ENCODE results near the gene HYAL1. TPM values are rescaled to one million over a fixed set of nuclear protein-coding genes. Genes with fewer than 3 reads are reported as not detected.

The HYAL1 gene
- total RNA-seq, 1 experiment from 2014 or later: 0.18 TPM

- no peak overlapping the region for H3K27ac ChIP-seq
- H3K9me3 ChIP-seq (replicated peaks): no peaks in the 10 kb centered on the region
- no peak for DNase-seq (ENCODE audit: low read depth in 1 of 2, low spot score in 2 of 2)
- H3K36me3 ChIP-seq: peaks cover 45% of the 10 kb centered on the region
- H3K4me1 ChIP-seq (replicated peaks): peaks cover 22% of the 10 kb centered on the region
- no peak overlapping the region for H3K4me3 ChIP-seq
- no peaks in the 10 kb centered on the region for H3K27me3 ChIP-seq (replicated peaks)
Observed at GRCh38 chr3:50326182-50326541, 22.8 kb upstream of the HYAL1 start.

- DNase-seq (ENCODE audit: low read depth in 1 of 2, low spot score in 2 of 2): no peak
- no peak overlapping the region for H3K4me3 ChIP-seq
- H3K36me3 ChIP-seq: peaks cover 43% of the 10 kb centered on the region
- H3K9me3 ChIP-seq (replicated peaks): no peaks in the 10 kb centered on the region
- no peak overlapping the region for H3K27ac ChIP-seq
- H3K4me1 ChIP-seq (replicated peaks): peaks cover 24% of the 10 kb centered on the region
- H3K27me3 ChIP-seq (replicated peaks): no peaks in the 10 kb centered on the region
Observed at GRCh38 chr3:50325497-50326181, 22.3 kb upstream of the HYAL1 start.

DNA sequence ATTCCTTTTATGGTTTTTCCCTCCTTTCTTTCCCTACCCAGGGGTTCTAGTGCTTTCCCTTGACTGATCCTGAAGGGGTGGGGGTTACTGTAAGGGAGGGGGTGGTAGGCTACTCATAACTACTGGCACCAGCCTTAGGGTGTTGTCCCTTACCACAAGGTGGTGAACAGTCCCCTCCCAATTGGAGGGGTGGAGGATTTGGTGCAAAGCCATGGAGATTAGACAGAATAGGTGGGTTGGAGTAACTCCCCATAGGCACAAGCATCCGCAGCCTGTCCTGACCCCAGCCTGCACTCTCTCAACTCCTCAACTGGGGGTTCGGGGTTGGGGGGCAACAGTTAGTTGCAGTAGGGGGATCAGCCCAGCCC is 21.7 kb upstream of the HYAL1 start:
- H3K9me3 ChIP-seq (replicated peaks): no peaks in the 10 kb centered on the region
- H3K36me3 ChIP-seq: peaks cover 37% of the 10 kb centered on the region
- H3K27ac ChIP-seq: no peak overlapping the region
- H3K4me3 ChIP-seq: no peak overlapping the region
- no peak for DNase-seq (ENCODE audit: low read depth in 1 of 2, low spot score in 2 of 2)
- H3K4me1 ChIP-seq (replicated peaks): peaks cover 29% of the 10 kb centered on the region
- no peaks in the 10 kb centered on the region for H3K27me3 ChIP-seq (replicated peaks)

- Histone ChIP-seq H3K9me3 (replicated peaks) (no peaks in the 10 kb centered on the region), H3K4me1 (replicated peaks) (peaks cover 32% of the 10 kb centered on the region), H3K4me3 (no peak overlapping the region), H3K36me3 (peaks cover 36% of the 10 kb centered on the region), H3K27ac (no peak overlapping the region), H3K27me3 (replicated peaks) (no peaks in the 10 kb centered on the region)
- peak; percentile 43 to 67 for DNase-seq (ENCODE audit: low read depth in 1 of 2, low spot score in 2 of 2)
Observed at GRCh38 chr3:50324351-50325112, 21.2 kb upstream of the HYAL1 start.

- Histone ChIP-seq H3K9me3 (replicated peaks) (no peaks in the 10 kb centered on the region), H3K4me3 (no peak overlapping the region), H3K27me3 (replicated peaks) (no peaks in the 10 kb centered on the region), H3K4me1 (replicated peaks) (peaks cover 31% of the 10 kb centered on the region), H3K36me3 (peaks cover 38% of the 10 kb centered on the region), H3K27ac (no peak overlapping the region)
- no peak for DNase-seq (ENCODE audit: low read depth in 1 of 2, low spot score in 2 of 2)
Observed at GRCh38 chr3:50323614-50324199, 20.3 kb upstream of the HYAL1 start.

DNA sequence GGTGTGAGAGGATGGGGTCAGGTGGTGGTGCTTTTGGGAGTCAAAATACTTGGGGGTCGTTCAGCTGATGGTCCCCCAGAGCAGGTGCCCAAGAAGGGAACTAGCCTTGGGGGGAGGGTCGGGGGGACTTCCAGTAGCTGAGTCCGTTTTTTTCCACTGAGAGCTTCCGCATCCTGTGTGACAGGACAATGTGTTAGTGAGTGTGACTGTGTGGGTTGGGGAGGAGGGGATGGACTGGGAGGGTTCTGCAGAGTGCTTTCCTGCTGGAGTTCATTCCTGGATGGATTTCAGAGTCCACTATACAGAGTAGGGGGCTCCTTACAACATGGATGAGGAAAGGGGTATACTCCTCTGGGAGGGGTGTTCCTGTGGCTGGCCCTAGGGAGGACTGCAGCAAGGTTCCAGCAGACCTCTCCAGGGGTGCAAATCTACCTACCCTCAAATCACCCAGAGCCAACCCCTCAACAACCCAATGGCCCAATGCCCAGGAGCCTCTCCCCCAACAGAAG is 19.8 kb upstream of the HYAL1 start:
- Histone ChIP-seq H3K27ac (no peak overlapping the region), H3K36me3 (peaks cover 43% of the 10 kb centered on the region), H3K9me3 (replicated peaks) (no peaks in the 10 kb centered on the region), H3K4me1 (replicated peaks) (peaks cover 26% of the 10 kb centered on the region), H3K27me3 (replicated peaks) (no peaks in the 10 kb centered on the region), H3K4me3 (no peak overlapping the region)
- DNase-seq (ENCODE audit: low read depth in 1 of 2, low spot score in 2 of 2): no peak

DNA sequence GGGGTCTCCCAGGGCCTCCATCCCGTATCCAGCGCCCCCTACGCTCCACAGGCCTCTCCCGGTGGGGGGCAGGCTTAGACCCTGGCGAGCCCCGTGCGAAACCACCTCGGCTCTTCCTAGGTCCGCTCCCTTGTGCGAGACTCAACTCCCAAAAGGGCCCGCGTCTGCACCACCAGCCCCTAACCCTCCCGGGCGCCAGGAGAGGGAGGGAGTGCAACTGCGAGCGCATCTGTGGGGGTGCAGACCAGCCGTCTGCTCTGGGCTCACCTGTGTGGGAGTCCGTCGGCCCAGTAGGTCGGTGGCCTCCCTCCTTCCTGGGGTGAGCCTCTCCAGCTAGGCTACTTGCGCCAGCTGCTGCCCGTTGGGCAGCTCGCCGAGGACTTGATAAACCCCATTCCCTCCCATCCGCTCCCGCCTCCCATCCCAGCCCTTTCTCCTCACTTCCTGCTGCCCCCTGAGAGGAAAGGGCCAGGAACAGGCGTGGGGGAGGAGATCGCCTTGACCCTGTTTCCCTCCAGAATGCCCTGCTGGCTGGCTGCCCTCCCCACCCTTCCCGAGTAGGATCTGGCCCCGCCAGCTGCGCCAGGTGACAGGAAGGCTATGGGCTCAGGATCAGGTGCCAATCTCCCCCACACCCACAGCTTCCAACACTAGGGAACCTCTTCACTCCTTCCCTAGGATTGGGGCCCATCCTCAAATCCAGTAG is 19.2 kb upstream of the HYAL1 start, which contains the start of gene HYAL2:
Gene HYAL2 (minus strand): TSS at position 360 of the 706 bp plus-strand sequence. CDS start 2,256 bp downstream, outside the sequence.
- H3K4me3 ChIP-seq: peak within 1 kb of the TSS; percentile 97
- H3K36me3 ChIP-seq: peaks cover 44% of the 10 kb centered on the region
- H3K9me3 ChIP-seq (replicated peaks): no peaks in the 10 kb centered on the region
- H3K4me1 ChIP-seq (replicated peaks): peaks cover 25% of the 10 kb centered on the region
- DNase-seq (ENCODE audit: low read depth in 1 of 2, low spot score in 2 of 2): no peak
- H3K27me3 ChIP-seq (replicated peaks): no peaks in the 10 kb centered on the region
- H3K27ac ChIP-seq: peak within 1 kb of the TSS; percentile 100

- DNase-seq (ENCODE audit: low read depth in 1 of 2, low spot score in 2 of 2): no peak
- peak overlapping the region; percentile 97 for H3K4me3 ChIP-seq
- no peaks in the 10 kb centered on the region for H3K9me3 ChIP-seq (replicated peaks)
- peaks cover 21% of the 10 kb centered on the region for H3K4me1 ChIP-seq (replicated peaks)
- no peak overlapping the region for H3K27ac ChIP-seq
- peaks cover 44% of the 10 kb centered on the region for H3K36me3 ChIP-seq
- no peaks in the 10 kb centered on the region for H3K27me3 ChIP-seq (replicated peaks)
Observed at GRCh38 chr3:50322115-50322385, 18.7 kb upstream of the HYAL1 start.

DNA sequence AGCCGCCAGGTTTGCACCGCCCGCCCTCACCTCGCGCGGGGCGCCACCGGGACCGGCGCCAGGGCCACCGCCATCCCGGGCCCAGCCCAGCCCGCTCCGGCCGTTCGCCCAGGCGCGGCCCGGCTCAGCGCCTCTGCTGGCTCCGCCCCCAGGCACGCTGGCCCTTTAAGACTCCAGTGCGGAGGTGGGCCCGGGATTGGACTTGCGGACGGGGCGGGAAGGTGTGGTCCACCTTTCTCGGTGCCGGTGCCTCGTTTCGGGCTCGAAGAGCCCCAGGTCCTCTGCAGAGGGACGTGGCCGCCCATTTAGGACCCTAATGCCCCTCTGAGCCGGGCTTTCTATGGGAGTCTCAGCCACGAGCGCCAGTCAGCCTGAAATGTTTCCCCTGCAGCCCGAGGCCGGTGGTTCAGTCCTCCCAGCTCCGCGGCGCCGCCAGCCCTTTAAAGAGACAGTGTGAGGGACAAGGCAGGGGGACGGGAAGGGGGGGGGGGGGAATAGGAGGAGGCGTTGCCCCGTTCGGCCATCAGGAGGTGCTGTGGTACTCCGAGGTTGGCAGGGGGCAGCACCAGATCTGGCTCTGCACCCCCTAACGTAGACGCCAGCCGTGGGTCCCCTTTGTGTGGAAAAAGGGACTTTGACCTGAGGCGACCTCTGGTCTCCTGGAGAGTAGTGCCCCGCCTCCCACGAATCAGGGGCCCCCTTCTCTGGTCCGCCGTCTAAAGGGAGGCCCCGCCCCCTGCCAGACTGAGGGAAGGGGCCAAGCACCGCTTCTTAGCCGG is 18.2 kb upstream of the HYAL1 start:
- H3K36me3 ChIP-seq: peaks cover 47% of the 10 kb centered on the region
- H3K27me3 ChIP-seq (replicated peaks): no peaks in the 10 kb centered on the region
- H3K4me3 ChIP-seq: peak overlapping the region; percentile 97
- no peaks in the 10 kb centered on the region for H3K9me3 ChIP-seq (replicated peaks)
- DNase-seq (ENCODE audit: low read depth in 1 of 2, low spot score in 2 of 2): peak; percentile 89 to 97
- H3K4me1 ChIP-seq (replicated peaks): peaks cover 24% of the 10 kb centered on the region
- H3K27ac ChIP-seq: peak overlapping the region; percentile 100

DNA sequence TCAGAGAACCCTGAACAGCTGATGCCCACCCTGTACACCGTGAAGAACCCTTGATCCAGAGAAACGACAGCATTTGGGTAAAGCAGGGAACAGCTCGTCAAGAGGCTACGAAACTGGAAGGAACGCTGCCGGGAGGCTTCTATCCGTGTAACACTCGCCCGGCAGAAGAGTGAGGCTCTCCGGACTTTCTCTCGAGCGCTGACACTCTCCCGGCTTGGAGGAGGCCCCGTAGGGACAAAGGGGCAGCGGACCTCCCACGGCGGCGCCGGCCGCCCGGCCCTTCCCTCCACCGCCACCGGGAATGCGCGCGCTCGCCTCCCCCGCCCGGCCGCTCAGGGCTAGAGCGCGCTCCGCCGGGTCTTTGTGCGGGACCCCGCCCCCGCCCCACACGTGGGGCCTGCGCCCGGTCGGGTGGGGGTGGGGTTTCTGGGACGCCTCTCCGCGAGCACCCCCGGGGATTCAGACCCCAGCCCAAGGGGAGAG is 17.5 kb upstream of the HYAL1 start:
- Histone ChIP-seq H3K36me3 (peaks cover 50% of the 10 kb centered on the region), H3K9me3 (replicated peaks) (no peaks in the 10 kb centered on the region), H3K4me3 (peak overlapping the region; percentile 97), H3K27ac (peak overlapping the region; percentile 100), H3K27me3 (replicated peaks) (no peaks in the 10 kb centered on the region), H3K4me1 (replicated peaks) (peaks cover 24% of the 10 kb centered on the region)
- peak; percentile 85 to 92 for DNase-seq (ENCODE audit: low read depth in 1 of 2, low spot score in 2 of 2)

DNA sequence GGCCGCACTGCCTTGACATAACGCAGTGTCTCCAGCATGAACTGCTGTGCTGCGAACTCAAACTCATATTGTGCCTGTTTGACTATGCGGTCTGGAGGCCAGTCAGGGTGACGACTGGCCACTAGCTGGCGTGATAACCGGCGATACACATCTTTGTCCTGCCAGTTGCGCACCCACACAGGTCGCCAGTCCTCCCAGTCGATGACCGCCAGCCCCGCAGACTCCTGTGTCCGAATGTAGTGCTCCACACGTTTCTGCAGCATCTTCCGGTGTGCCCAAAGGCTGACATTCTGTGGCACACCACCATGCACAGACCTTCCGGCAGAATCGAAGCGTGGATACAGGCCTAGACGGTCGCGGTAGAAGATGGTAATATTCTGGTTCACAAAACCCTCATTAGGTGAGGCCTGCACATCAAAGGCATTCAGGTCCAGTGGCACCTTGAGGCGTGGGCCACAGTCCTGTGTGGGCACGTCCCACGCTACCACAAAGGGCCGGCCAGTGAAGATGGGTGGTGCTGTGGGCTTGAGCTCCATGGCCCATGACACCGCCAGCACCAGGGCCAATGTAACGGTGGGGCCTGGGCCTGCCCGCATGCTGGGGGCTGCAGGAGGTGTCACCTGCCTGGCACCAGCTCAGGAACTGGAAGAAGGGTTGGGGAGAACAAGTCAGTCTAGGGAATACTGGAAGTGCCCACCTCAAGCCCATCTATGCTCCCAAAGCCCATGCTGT is 16.7 kb upstream of the HYAL1 start:
- Histone ChIP-seq H3K4me3 (peak overlapping the region; percentile 97), H3K27me3 (replicated peaks) (no peaks in the 10 kb centered on the region), H3K36me3 (peaks cover 49% of the 10 kb centered on the region), H3K27ac (no peak overlapping the region; the same call in 1 of the 2 replicates), H3K4me1 (replicated peaks) (peaks cover 24% of the 10 kb centered on the region), H3K9me3 (replicated peaks) (no peaks in the 10 kb centered on the region)
- no peak for DNase-seq (ENCODE audit: low read depth in 1 of 2, low spot score in 2 of 2)

- Histone ChIP-seq H3K4me3 (no peak overlapping the region), H3K27me3 (replicated peaks) (no peaks in the 10 kb centered on the region), H3K9me3 (replicated peaks) (no peaks in the 10 kb centered on the region), H3K27ac (no peak overlapping the region), H3K4me1 (replicated peaks) (peaks cover 24% of the 10 kb centered on the region), H3K36me3 (peaks cover 44% of the 10 kb centered on the region)
- no peak for DNase-seq (ENCODE audit: low read depth in 1 of 2, low spot score in 2 of 2)
Observed at GRCh38 chr3:50319181-50319893, 16.0 kb upstream of the HYAL1 start.

Measured in SJSA1 (cell line).